GM23248 (cell line): Measurements from ENCODE around the gene KCTD14.

Experiments
- EZH2 ChIP-seq: fragments of 200-600 bp; sonication (generic); IDR thresholded peaks from 2 replicates; pipeline ENCODE4 v1.6.1; 2018; ENCODE audit warnings: antibody characterized with exemption, mild to moderate bottlenecking; ENCODE audit not compliant: insufficient read depth, poor library complexity, severe bottlenecking
- EZH2phosphoT487 ChIP-seq: fragments of 200-600 bp; sonication (generic); IDR thresholded peaks from 2 replicates; pipeline ENCODE4 v1.6.1; 2018; ENCODE audit warnings: antibody characterized with exemption, moderate library complexity, mild to moderate bottlenecking, low read depth; ENCODE audit not compliant: insufficient read depth

GRCh38 chr11:78040691-78041379 lies 17.8 kb upstream of the KCTD14 start:
- TF ChIP-seq EZH2 (no peak), EZH2phosphoT487 (no peak)
